Left ventricle myocardium inferior (tissue), 1 donor: ENCODE measurements around the gene KDM2B. TPM values are rescaled to one million over a fixed set of nuclear protein-coding genes. Genes with fewer than 3 reads are reported as not detected.
A peak's percentile ranks its signal among the peaks of the same experiment; 100 is the strongest.

Source experiments
- DNase-seq: peaks from one replicate; pipeline ENCODE4 v3.0.0-alpha.2; 2020
- H3K27ac ChIP-seq: fragments of 200-600 bp; replicated peaks from 2 replicates; pipeline ENCODE4 v1.8.0; 2021
- H3K27me3 ChIP-seq: fragments of 200-600 bp; 2 replicates; pipeline ENCODE4 v1.8.0; 2021; ENCODE audit warnings: low read depth
- H3K36me3 ChIP-seq: fragments of 200-600 bp; 2 replicates; pipeline ENCODE4 v1.8.0; 2021
- H3K4me1 ChIP-seq: fragments of 200-600 bp; 2 replicates; pipeline ENCODE4 v1.8.0; 2021
- H3K4me3 ChIP-seq: fragments of 200-600 bp; 2 replicates; pipeline ENCODE4 v1.8.0; 2021; ENCODE audit warnings: mild to moderate bottlenecking, moderate library complexity
- H3K9me3 ChIP-seq: fragments of 200-600 bp; replicated peaks from 2 replicates; pipeline ENCODE4 v1.8.0; 2021
- CTCF ChIP-seq: fragments of 200-600 bp; IDR thresholded peaks from 2 replicates; pipeline ENCODE4 v1.8.0; 2021; ENCODE audit warnings: antibody characterized with exemption, mild to moderate bottlenecking, borderline replicate concordance
- intact Hi-C: fragments of 100-400 bp; cut with micrococcal nuclease; formaldehyde crosslinking; loops from one replicate; pipeline ENCODE4 v1.11.0; 2022
- total RNA-seq: library from RNA; stranded (reverse); fragmentation: NEBNext Ultra II Directional; extraction: Animal tissue kit (Norgen Biotek cat#: 25700); gene quantifications from one replicate; pipeline ENCODE4 v1.2.1, GENCODE V29; 2021
- donor health status: DM: no; HTN: yes; CAD: no; lungs with severe emphysema.

Gene KDM2B
- total RNA-seq, 1 donor from 2014 or later: 13.0 TPM

GRCh38 chr12:121574025-121574424 is 6.8 kb downstream of the KDM2B start:
- no peak for DNase-seq
- no peak overlapping the region for H3K4me3 ChIP-seq
- H3K27me3 ChIP-seq: no peaks in the 10 kb centered on the region
- peaks cover 42% of the 10 kb centered on the region for H3K4me1 ChIP-seq
- no peak for TF ChIP-seq CTCF
- H3K27ac ChIP-seq: no peak overlapping the region
- no peaks in the 10 kb centered on the region for H3K9me3 ChIP-seq
- peaks cover 35% of the 10 kb centered on the region for H3K36me3 ChIP-seq
- intact Hi-C loops: no loop called here

- no peak for DNase-seq
- H3K27ac ChIP-seq: no peak overlapping the region
- TF ChIP-seq CTCF: no peak
- peaks cover 35% of the 10 kb centered on the region for H3K36me3 ChIP-seq
- H3K27me3 ChIP-seq: no peaks in the 10 kb centered on the region
- intact Hi-C loops: no loop called here
- no peaks in the 10 kb centered on the region for H3K9me3 ChIP-seq
- no peak overlapping the region for H3K4me3 ChIP-seq
- peaks cover 28% of the 10 kb centered on the region for H3K4me1 ChIP-seq
Observed at GRCh38 chr12:121571920-121572319, 8.9 kb downstream of the KDM2B start.

- H3K9me3 ChIP-seq: no peaks in the 10 kb centered on the region
- no peaks in the 10 kb centered on the region for H3K27me3 ChIP-seq
- no peak for TF ChIP-seq CTCF
- peaks cover 32% of the 10 kb centered on the region for H3K36me3 ChIP-seq
- intact Hi-C loops: no loop called here
- H3K27ac ChIP-seq: no peak overlapping the region
- DNase-seq: no peak
- no peak overlapping the region for H3K4me3 ChIP-seq
- H3K4me1 ChIP-seq: peaks cover 21% of the 10 kb centered on the region
Observed at GRCh38 chr12:121570467-121571283, 10.1 kb downstream of the KDM2B start.

- H3K4me1 ChIP-seq: peaks cover 21% of the 10 kb centered on the region
- TF ChIP-seq CTCF: no peak
- no peak overlapping the region for H3K4me3 ChIP-seq
- no peaks in the 10 kb centered on the region for H3K9me3 ChIP-seq
- peak; percentile 26 for DNase-seq
- H3K27ac ChIP-seq: peak overlapping the region; percentile 45
- H3K36me3 ChIP-seq: peaks cover 17% of the 10 kb centered on the region
- intact Hi-C loops: no loop called here
- H3K27me3 ChIP-seq: no peaks in the 10 kb centered on the region
Observed at GRCh38 chr12:121568971-121569751, 11.7 kb downstream of the KDM2B start.

- no peaks in the 10 kb centered on the region for H3K27me3 ChIP-seq
- H3K4me1 ChIP-seq: peaks cover 21% of the 10 kb centered on the region
- H3K9me3 ChIP-seq: no peaks in the 10 kb centered on the region
- H3K4me3 ChIP-seq: no peak overlapping the region
- no peak for TF ChIP-seq CTCF
- peaks cover 13% of the 10 kb centered on the region for H3K36me3 ChIP-seq
- peak overlapping the region; percentile 45 for H3K27ac ChIP-seq
- intact Hi-C loops: no loop called here
- DNase-seq: no peak
Observed at GRCh38 chr12:121568518-121568917, 12.3 kb downstream of the KDM2B start.
